Stomach (tissue), 9 donors: ENCODE results near the gene WDR73. TPM values are rescaled to one million over a fixed set of nuclear protein-coding genes. Genes with fewer than 3 reads are reported as not detected.

ENCODE experiments used
- DNase-seq, 2 donors: peaks; one replicate each; pipeline versions ENCODE4 v3.0.0 to v3.0.0-alpha.2; 2013 to 2019
- H3K27ac ChIP-seq, 5 donors: fragments of 200-600 bp in 4 of 5; sonication (generic) in 4 of 5; one replicate each; pipeline ENCODE4 v1.5.1; 2013 to 2019; ENCODE audit warnings: mild to moderate bottlenecking in 1 of 5, moderate library complexity in 1 of 5
- H3K27me3 ChIP-seq, 3 donors: fragments of 200-600 bp; sonication (generic); one replicate each; pipeline ENCODE4 v1.5.1; 2017 to 2019; ENCODE audit warnings: mixed run types in 1 of 3
- H3K36me3 ChIP-seq, 4 donors: fragments of 200-600 bp; sonication (generic); 1 replicate in 3 of 4; 2 replicates in 1 of 4; pipeline ENCODE4 v1.5.1; 2016 to 2019
- H3K4me1 ChIP-seq, 4 donors: fragments of 200-600 bp; sonication (generic); one replicate each; pipeline ENCODE4 v1.5.1; 2016 to 2019
- H3K4me3 ChIP-seq, 4 donors: fragments of 200-600 bp; sonication (generic) in 3 of 4; one replicate each; pipeline ENCODE4 v1.5.1; 2016 to 2019; ENCODE audit warnings: mild to moderate bottlenecking in 1 of 4
- H3K9me3 ChIP-seq, 4 donors: fragments of 200-600 bp; sonication (generic); one replicate each; pipeline ENCODE4 v1.5.1; 2016 to 2019
- EP300 ChIP-seq: sonication (generic); formaldehyde crosslinking; IDR thresholded peaks from one replicate; pipeline ENCODE4 v1.6.1; 2017; ENCODE audit warnings: antibody characterized with exemption
- POLR2A ChIP-seq, 4 donors: fragments of 450-650 bp; IDR thresholded peaks; one replicate each; pipeline ENCODE4 v1.6.1; 2016; ENCODE audit warnings: antibody characterized with exemption in 4 of 4, control low read depth in 2 of 4, mild to moderate bottlenecking in 1 of 4, moderate library complexity in 1 of 4
- POLR2AphosphoS5 ChIP-seq, 3 donors: sonication (generic); formaldehyde crosslinking; IDR thresholded peaks; one replicate each; pipeline ENCODE4 v1.6.1; 2016; ENCODE audit warnings: antibody characterized with exemption in 3 of 3
- WGBS, 5 donors: extraction: QIAGEN DNeasy Blood & Tissue Kit in 3 of 5; methylation state at CpG; one replicate each; pipeline versions ENCODE4 v1.1.5 to v1.1.7; 2013 to 2018; 5-methylcytosine and 5-hydroxymethylcytosine counted together
- intact Hi-C: fragments of 100-400 bp; cut with DNase I; formaldehyde crosslinking; loops from one replicate; pipeline ENCODE4 v1.15.1; 2023; ENCODE audit warnings: low total_unique reads
- polyA plus RNA-seq, 3 donors: library from polyadenylated mRNA; stranded (reverse); fragments of 200-250 nt; gene quantifications; one replicate each; pipeline ENCODE4 v1.2.3, GENCODE V29; 2013
- total RNA-seq, 5 donors: library from RNA; depleted of rRNA; stranded (reverse); fragments of >200 nt; gene quantifications; one replicate each; pipeline versions ENCODE4 v1.1.0 to v1.2.3, GENCODE V29; 2014 to 2016
- TF ChIP-seq, protein P1 (sequence below), 7 experiments: fragments of 450-650 bp in 4 of 7; fragments of 200-600 bp in 3 of 7; sonication (generic) in 3 of 7; IDR thresholded peaks; one replicate each; pipeline ENCODE4 v1.5.1; 2016 to 2019; ENCODE audit warnings: antibody characterized with exemption in 7 of 7, control low read depth in 2 of 7, mild to moderate bottlenecking in 1 of 7
- donor health status: healthy with polysubstance abuse.
- donor health status: Bipolar disorder and iron deficiency.
- donor health status: healthy.

The WDR73 gene
- total and polyA plus RNA-seq, 8 donors, result 9.1 to 70.1 (median 21.2) TPM

DNA sequence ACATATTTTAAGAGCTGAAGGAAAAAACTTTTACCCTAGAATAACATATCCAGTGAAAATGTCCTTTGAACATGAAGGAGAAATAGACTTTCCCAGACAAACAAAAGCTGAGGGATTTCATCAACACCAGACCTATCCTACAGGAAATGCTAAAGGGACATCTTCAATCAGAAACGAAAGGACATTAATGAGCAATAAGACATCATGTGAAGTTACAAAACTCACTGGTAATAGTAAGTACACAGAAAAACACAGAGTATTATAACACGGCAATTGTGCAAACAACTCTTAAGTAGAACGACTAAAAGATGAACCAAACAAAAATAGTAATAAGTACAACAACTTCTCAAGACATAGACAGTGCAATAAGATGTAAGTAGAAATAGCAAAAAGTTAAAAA is 56.8 kb downstream of the WDR73 start:
- no peak for TF ChIP-seq EP300
- TF ChIP-seq, protein P1, sequence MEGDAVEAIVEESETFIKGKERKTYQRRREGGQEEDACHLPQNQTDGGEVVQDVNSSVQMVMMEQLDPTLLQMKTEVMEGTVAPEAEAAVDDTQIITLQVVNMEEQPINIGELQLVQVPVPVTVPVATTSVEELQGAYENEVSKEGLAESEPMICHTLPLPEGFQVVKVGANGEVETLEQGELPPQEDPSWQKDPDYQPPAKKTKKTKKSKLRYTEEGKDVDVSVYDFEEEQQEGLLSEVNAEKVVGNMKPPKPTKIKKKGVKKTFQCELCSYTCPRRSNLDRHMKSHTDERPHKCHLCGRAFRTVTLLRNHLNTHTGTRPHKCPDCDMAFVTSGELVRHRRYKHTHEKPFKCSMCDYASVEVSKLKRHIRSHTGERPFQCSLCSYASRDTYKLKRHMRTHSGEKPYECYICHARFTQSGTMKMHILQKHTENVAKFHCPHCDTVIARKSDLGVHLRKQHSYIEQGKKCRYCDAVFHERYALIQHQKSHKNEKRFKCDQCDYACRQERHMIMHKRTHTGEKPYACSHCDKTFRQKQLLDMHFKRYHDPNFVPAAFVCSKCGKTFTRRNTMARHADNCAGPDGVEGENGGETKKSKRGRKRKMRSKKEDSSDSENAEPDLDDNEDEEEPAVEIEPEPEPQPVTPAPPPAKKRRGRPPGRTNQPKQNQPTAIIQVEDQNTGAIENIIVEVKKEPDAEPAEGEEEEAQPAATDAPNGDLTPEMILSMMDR (IDR thresholded peaks at IDR 0.05), result no peak
- TF ChIP-seq POLR2AphosphoS5 (IDR thresholded peaks at IDR 0.05), result no peak
- no peak for TF ChIP-seq POLR2A (IDR thresholded peaks at IDR 0.05)
- H3K27me3 ChIP-seq, result no peaks in the 10 kb centered on the region
- DNase-seq, result no peak
- intact Hi-C loops, result no loop called here
- H3K9me3 ChIP-seq, result no peaks in the 10 kb centered on the region
- WGBS, 5 donors, result 56 to 84% (median 62%) methylated on average over 3 of the region's 3 CpGs
- no peak overlapping the region for H3K27ac ChIP-seq
- H3K4me1 ChIP-seq, result peaks cover 0 to 31% (median 19%) of the 10 kb centered on the region in 4 donors
- H3K36me3 ChIP-seq, result no peaks in the 10 kb centered on the region
- H3K4me3 ChIP-seq, result no peak overlapping the region

DNA sequence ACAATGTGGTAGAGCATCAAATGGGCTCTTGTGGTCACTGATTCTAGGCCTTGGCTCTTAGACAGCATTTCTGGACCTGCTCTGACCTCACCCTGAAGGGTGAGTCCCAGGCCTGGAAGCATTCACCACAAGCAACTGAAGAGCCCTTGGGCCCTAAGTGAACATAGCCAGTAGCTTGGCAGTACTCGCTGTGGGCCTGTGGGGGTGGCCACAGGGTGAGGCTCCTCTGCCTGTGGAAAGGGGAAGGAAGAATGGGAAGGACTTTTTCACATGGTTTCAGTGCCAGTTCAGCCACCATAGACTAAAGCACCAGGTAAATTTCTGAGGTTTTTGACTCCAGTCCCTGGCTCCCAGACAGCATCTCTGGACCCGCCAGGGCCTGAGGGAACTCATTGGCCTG is 58.4 kb downstream of the WDR73 start:
- TF ChIP-seq EP300, result no peak
- no peak for TF ChIP-seq POLR2AphosphoS5 (IDR thresholded peaks at IDR 0.05)
- TF ChIP-seq, protein P1 (IDR thresholded peaks at IDR 0.05), result no peak
- TF ChIP-seq POLR2A (IDR thresholded peaks at IDR 0.05), result no peak
- Histone ChIP-seq H3K4me3 (no peak overlapping the region), H3K9me3 (no peaks in the 10 kb centered on the region), H3K4me1 (peaks cover 0 to 19% (median 10%) of the 10 kb centered on the region in 4 donors), H3K36me3 (no peaks in the 10 kb centered on the region), H3K27me3 (no peaks in the 10 kb centered on the region), H3K27ac (no peak overlapping the region)
- WGBS, 5 donors, result 82 to 97% (median 93%) methylated on average over 1 to 2 of the region's 2 CpGs
- intact Hi-C loops, result no loop called here
- no peak for DNase-seq

- no peaks in the 10 kb centered on the region for H3K9me3 ChIP-seq
- TF ChIP-seq, protein P1 (IDR thresholded peaks at IDR 0.05), result no peak
- TF ChIP-seq POLR2AphosphoS5 (IDR thresholded peaks at IDR 0.05), result no peak
- no peak for TF ChIP-seq EP300
- TF ChIP-seq POLR2A (IDR thresholded peaks at IDR 0.05), result no peak
- H3K4me3 ChIP-seq, result no peak overlapping the region
- no peak overlapping the region for H3K27ac ChIP-seq
- H3K27me3 ChIP-seq, result no peaks in the 10 kb centered on the region
- 42 to 65% (median 50%) methylated on average over 3 of the region's 3 CpGs for WGBS, 5 donors
- DNase-seq, result no peak
- peaks cover 0 to 13% (median 6%) of the 10 kb centered on the region in 4 donors for H3K4me1 ChIP-seq
- intact Hi-C loops, result loop anchor here (5.0 kb wide), 1 partner anchor 63 kb away; the partner anchor contains the start of gene NMB
- no peaks in the 10 kb centered on the region for H3K36me3 ChIP-seq
These were observed 59.3 kb downstream of the WDR73 start for GRCh38 chr15:84594617-84595290.

- H3K9me3 ChIP-seq, result no peaks in the 10 kb centered on the region
- intact Hi-C loops, result loop anchor here (5.0 kb wide), 1 partner anchor 65 kb away; the partner anchor contains the start of gene NMB
- H3K27ac ChIP-seq, result no peak overlapping the region
- TF ChIP-seq POLR2A (IDR thresholded peaks at IDR 0.05), result no peak
- no peak for TF ChIP-seq POLR2AphosphoS5 (IDR thresholded peaks at IDR 0.05)
- no peak for TF ChIP-seq EP300
- TF ChIP-seq, protein P1 (IDR thresholded peaks at IDR 0.05), result no peak
- H3K27me3 ChIP-seq, result no peaks in the 10 kb centered on the region
- 91 to 100% (median 95%) methylated on average over 1 of the region's 1 CpG for WGBS, 5 donors
- H3K4me3 ChIP-seq, result no peak overlapping the region
- peaks cover 0 to 11% (median 9%) of the 10 kb centered on the region in 4 donors for H3K4me1 ChIP-seq
- no peaks in the 10 kb centered on the region for H3K36me3 ChIP-seq
- DNase-seq, result no peak
These were observed 62.3 kb downstream of the WDR73 start for GRCh38 chr15:84591815-84592214.
